Keratinocyte (primary cell): Measurements from ENCODE around the gene ZC3H18. TPM values are rescaled to one million over a fixed set of nuclear protein-coding genes. Genes with fewer than 3 reads are reported as not detected.

Experiments used
- DNase-seq: peaks from one replicate; pipeline ENCODE4 v3.0.0-alpha.2; 2011; ENCODE audit warnings: low read depth, missing footprints, low spot score
- FAIRE-seq: peaks from 2 replicates; lab custom pipeline; 2011; peaks lifted over from hg19 to GRCh38; lab: Jason Lieb, UNC
- H2AFZ ChIP-seq: 2 replicates; pipeline ENCODE4 v1.6.0; 2012; ENCODE audit warnings: low read length, control low read depth, inconsistent platforms; ENCODE audit not compliant: control insufficient read depth
- H3K27ac ChIP-seq: 2 replicates; pipeline ENCODE4 v1.5.1; 2011; ENCODE audit warnings: low read length; ENCODE audit not compliant: control insufficient read depth, insufficient read depth
- H3K27me3 ChIP-seq: 3 replicates; pipeline ENCODE4 v1.6.0; 2011; ENCODE audit warnings: low read length; ENCODE audit not compliant: control insufficient read depth, insufficient read depth; ENCODE audit errors: extremely low read depth
- H3K36me3 ChIP-seq, 2 experiments: 2 replicates in 1 of 2; 3 replicates in 1 of 2; pipeline ENCODE4 v1.5.1; 2011; ENCODE audit warnings: low read length in 2 of 2, mild to moderate bottlenecking in 1 of 2; ENCODE audit not compliant: control insufficient read depth in 2 of 2, insufficient read depth in 2 of 2; ENCODE audit errors: extremely low read depth in 1 of 2
- H3K4me1 ChIP-seq: 3 replicates; pipeline ENCODE4 v1.5.1; 2011; ENCODE audit warnings: low read length; ENCODE audit not compliant: control insufficient read depth, insufficient read depth; ENCODE audit errors: extremely low read depth
- H3K4me2 ChIP-seq: 3 replicates; pipeline ENCODE4 v1.6.0; 2011; ENCODE audit warnings: low read depth, low read length; ENCODE audit not compliant: control insufficient read depth, insufficient read depth; ENCODE audit errors: extremely low read depth
- H3K4me3 ChIP-seq, 3 experiments: fragments of 200-600 bp in 1 of 3; sonication (generic) in 1 of 3; 2 replicates in 2 of 3; 3 replicates in 1 of 3; pipeline ENCODE4 v1.5.1; 2011 to 2016; ENCODE audit warnings: low read length in 3 of 3, mild to moderate bottlenecking in 3 of 3, control low read depth in 2 of 3, inconsistent platforms in 1 of 3, low read depth in 1 of 3, mixed read lengths in 1 of 3, mixed run types in 1 of 3, moderate library complexity in 1 of 3; ENCODE audit not compliant: control insufficient read depth in 2 of 3, insufficient read depth in 2 of 3; ENCODE audit errors: extremely low read depth in 1 of 3
- H3K79me2 ChIP-seq: 2 replicates; pipeline ENCODE4 v1.6.0; 2012; ENCODE audit warnings: low read length; ENCODE audit not compliant: control insufficient read depth, insufficient read depth
- H3K9ac ChIP-seq: 3 replicates; pipeline ENCODE4 v1.6.0; 2011; ENCODE audit warnings: low read length; ENCODE audit not compliant: control insufficient read depth, insufficient read depth; ENCODE audit errors: extremely low read depth
- H3K9me1 ChIP-seq: 3 replicates; pipeline ENCODE4 v1.6.0; 2011; ENCODE audit warnings: low read length; ENCODE audit not compliant: control insufficient read depth, insufficient read depth; ENCODE audit errors: extremely low read depth
- H3K9me3 ChIP-seq: 2 replicates; pipeline ENCODE4 v1.5.1; 2012; ENCODE audit warnings: low read depth, low read length; ENCODE audit not compliant: control insufficient read depth
- H4K20me1 ChIP-seq: 3 replicates; pipeline ENCODE4 v1.6.0; 2011; ENCODE audit warnings: low read length; ENCODE audit not compliant: control insufficient read depth, insufficient read depth; ENCODE audit errors: extremely low read depth
- EZH2 ChIP-seq: IDR thresholded peaks from one replicate; pipeline ENCODE4 v1.6.1; 2012; ENCODE audit warnings: inconsistent platforms, mild to moderate bottlenecking, low read length, moderate library complexity
- dilution Hi-C: fragments of 300-500 bp; cut with MboI; formaldehyde crosslinking; loops from one replicate; pipeline ENCODE4 v1.7.0; 2020; ENCODE audit warnings: low sequenced_read_pairs; ENCODE audit not compliant: extremely low pct_ligation_motif_present
- polyA plus RNA-seq, 5 experiments: library from polyadenylated mRNA; depleted of rRNA in 3 of 5; stranded (reverse) in 3 of 5; stranded (forward) in 1 of 5; unstranded in 1 of 5; fragments of >200 nt; gene quantifications; 1 replicate in 1 of 5; 2 replicates in 3 of 5; 3 replicates in 1 of 5; pipeline versions ENCODE4 v1.2.1 to v1.2.3, GENCODE V29; 2011 to 2012; ENCODE audit warnings: missing spikeins in 2 of 5, low read depth in 1 of 5, low replicate concordance in 1 of 5
- TF ChIP-seq, protein P1 (sequence below), 3 experiments: IDR thresholded peaks in 1 of 3; conservative IDR thresholded peaks in 1 of 3; optimal IDR thresholded peaks in 1 of 3; 2 replicates in 2 of 3; 3 replicates in 1 of 3; pipeline versions ENCODE3 to v1.5.1; 2011; ENCODE audit warnings: low read length in 3 of 3, mild to moderate bottlenecking in 3 of 3, moderate library complexity in 2 of 3, control low read depth in 1 of 3, inconsistent platforms in 1 of 3; ENCODE audit not compliant: insufficient read depth in 2 of 3; ENCODE audit errors: extremely low read depth in 1 of 3

The ZC3H18 gene
- polyA plus RNA-seq, 1 donor (not counting 4 experiments of a cell fraction or from before 2014, with no cell fraction given) = 7.5 TPM

DNA sequence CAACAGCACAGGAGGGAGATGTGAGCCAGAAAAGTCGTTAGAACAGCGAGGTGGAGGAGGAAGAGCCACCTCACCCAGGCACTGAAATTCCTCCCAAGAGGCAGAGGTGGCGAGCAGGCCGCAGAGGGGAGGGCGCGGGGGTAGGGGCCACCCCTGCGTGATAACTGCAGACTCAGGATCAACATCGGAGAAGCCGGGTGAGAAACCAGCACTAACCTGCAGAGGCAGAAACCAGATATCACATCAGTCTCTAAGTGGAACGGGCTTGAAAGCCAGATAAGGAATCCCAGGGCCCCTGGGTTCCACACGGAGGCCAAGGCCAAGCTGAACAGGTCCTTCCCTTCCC lies 39.4 kb upstream of the ZC3H18 start:
- H3K79me2 ChIP-seq = peaks cover 3% of the 10 kb centered on the region
- no peak for TF ChIP-seq EZH2
- TF ChIP-seq, protein P1, sequence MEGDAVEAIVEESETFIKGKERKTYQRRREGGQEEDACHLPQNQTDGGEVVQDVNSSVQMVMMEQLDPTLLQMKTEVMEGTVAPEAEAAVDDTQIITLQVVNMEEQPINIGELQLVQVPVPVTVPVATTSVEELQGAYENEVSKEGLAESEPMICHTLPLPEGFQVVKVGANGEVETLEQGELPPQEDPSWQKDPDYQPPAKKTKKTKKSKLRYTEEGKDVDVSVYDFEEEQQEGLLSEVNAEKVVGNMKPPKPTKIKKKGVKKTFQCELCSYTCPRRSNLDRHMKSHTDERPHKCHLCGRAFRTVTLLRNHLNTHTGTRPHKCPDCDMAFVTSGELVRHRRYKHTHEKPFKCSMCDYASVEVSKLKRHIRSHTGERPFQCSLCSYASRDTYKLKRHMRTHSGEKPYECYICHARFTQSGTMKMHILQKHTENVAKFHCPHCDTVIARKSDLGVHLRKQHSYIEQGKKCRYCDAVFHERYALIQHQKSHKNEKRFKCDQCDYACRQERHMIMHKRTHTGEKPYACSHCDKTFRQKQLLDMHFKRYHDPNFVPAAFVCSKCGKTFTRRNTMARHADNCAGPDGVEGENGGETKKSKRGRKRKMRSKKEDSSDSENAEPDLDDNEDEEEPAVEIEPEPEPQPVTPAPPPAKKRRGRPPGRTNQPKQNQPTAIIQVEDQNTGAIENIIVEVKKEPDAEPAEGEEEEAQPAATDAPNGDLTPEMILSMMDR (optimal IDR thresholded peaks at IDR 0.05 in 1 of 3, IDR thresholded peaks at IDR 0.05 in 1 of 3, conservative IDR thresholded peaks at IDR 0.05 in 1 of 3; ENCODE audit: extremely low read depth in 1 of 3, insufficient read depth in 2 of 3, low read length in 3 of 3) = no peak
- FAIRE-seq = no peak
- DNase-seq = no peak
- H4K20me1 ChIP-seq = no peaks in the 10 kb centered on the region
- peaks cover 0 to 4% of the 10 kb centered on the region in 2 experiments for H3K36me3 ChIP-seq
- H3K4me1 ChIP-seq = peaks cover 7% of the 10 kb centered on the region
- no peaks in the 10 kb centered on the region for H3K9me3 ChIP-seq
- H3K9me1 ChIP-seq = no peaks in the 10 kb centered on the region
- no peak overlapping the region for H3K27ac ChIP-seq
- H3K4me2 ChIP-seq = no peak overlapping the region
- no peaks in the 10 kb centered on the region for H3K27me3 ChIP-seq
- dilution Hi-C loops = no loop called here
- H3K4me3 ChIP-seq = no peak overlapping the region
- no peak overlapping the region for H3K9ac ChIP-seq
- H2AFZ ChIP-seq = no peak overlapping the region

- no peak for TF ChIP-seq EZH2
- TF ChIP-seq, protein P1 (optimal IDR thresholded peaks at IDR 0.05 in 1 of 3, IDR thresholded peaks at IDR 0.05 in 1 of 3, conservative IDR thresholded peaks at IDR 0.05 in 1 of 3; ENCODE audit: extremely low read depth in 1 of 3, insufficient read depth in 2 of 3, low read length in 3 of 3) = no peak
- no peak overlapping the region for H3K9ac ChIP-seq
- no peaks in the 10 kb centered on the region for H4K20me1 ChIP-seq
- no peak for DNase-seq
- dilution Hi-C loops = no loop called here
- no peaks in the 10 kb centered on the region for H3K9me3 ChIP-seq
- H3K36me3 ChIP-seq = peaks cover 0 to 4% of the 10 kb centered on the region in 2 experiments
- no peaks in the 10 kb centered on the region for H3K27me3 ChIP-seq
- no peak overlapping the region for H3K4me2 ChIP-seq
- H3K4me3 ChIP-seq = no peak overlapping the region
- no peaks in the 10 kb centered on the region for H3K9me1 ChIP-seq
- H3K79me2 ChIP-seq = peaks cover 3% of the 10 kb centered on the region
- peaks cover 7% of the 10 kb centered on the region for H3K4me1 ChIP-seq
- no peak overlapping the region for H2AFZ ChIP-seq
- H3K27ac ChIP-seq = no peak overlapping the region
- no peak for FAIRE-seq
Observed at GRCh38 chr16:88531346-88531745, 38.9 kb upstream of the ZC3H18 start.
